Measurements from ENCODE around the gene PSMB9.

DNA sequence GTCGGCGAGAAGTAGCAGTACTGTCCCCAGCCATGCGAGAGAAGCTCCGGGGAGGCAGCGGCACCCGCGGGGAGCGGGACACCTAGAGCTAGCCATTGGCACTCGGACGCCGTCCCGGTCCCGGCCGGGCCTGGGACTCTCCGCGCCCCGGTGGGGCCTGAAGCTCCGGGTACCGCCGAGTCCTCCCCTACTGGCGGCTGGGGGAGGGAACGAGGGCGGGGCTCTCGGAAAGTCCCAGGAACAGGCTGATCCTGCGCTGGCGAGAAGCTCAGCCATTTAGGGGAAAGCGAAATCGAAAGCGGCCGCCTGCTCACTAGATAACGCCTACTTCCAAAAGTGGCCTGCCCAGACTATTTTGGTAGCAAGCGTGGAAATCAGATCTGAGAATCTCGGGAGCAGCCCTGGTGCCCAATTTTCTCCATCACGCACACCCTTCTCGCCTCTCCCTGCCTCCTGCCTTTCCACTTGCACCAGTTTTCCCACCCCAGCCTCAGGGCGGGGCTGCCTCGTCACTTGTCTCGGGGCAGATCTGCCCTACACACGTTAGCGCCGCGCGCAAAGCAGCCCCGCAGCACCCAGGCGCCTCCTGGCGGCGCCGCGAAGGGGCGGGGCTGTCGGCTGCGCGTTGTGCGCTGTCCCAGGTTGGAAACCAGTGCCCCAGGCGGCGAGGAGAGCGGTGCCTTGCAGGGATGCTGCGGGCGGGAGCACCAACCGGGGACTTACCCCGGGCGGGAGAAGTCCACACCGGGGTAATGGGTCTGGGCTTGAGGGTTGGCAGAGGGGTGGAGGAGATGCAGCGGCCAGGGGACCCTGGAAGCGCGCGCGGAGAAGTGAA, at the start of gene PSMB9, which contains the start of gene TAP1:
- TF ChIP-seq, protein P1, sequence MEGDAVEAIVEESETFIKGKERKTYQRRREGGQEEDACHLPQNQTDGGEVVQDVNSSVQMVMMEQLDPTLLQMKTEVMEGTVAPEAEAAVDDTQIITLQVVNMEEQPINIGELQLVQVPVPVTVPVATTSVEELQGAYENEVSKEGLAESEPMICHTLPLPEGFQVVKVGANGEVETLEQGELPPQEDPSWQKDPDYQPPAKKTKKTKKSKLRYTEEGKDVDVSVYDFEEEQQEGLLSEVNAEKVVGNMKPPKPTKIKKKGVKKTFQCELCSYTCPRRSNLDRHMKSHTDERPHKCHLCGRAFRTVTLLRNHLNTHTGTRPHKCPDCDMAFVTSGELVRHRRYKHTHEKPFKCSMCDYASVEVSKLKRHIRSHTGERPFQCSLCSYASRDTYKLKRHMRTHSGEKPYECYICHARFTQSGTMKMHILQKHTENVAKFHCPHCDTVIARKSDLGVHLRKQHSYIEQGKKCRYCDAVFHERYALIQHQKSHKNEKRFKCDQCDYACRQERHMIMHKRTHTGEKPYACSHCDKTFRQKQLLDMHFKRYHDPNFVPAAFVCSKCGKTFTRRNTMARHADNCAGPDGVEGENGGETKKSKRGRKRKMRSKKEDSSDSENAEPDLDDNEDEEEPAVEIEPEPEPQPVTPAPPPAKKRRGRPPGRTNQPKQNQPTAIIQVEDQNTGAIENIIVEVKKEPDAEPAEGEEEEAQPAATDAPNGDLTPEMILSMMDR (IDR thresholded peaks at IDR 0.05; ENCODE audit: low read depth, low read length, poor library complexity, severe bottlenecking), result peak; percentile 86
- TF ChIP-seq EZH2phosphoT487 (IDR thresholded peaks at IDR 0.05; ENCODE audit: borderline replicate concordance, low read length), result no peak
